HK-2 (cell line): ENCODE results near the gene EPHA6.
"Not testable (repeated sequence)": the region's sequence is repeated elsewhere in the genome, so short reads cannot be mapped to it uniquely, and the experiment has no call there.

Source experiments
- DNase-seq: peaks from one replicate; pipeline ENCODE4 v3.0.0-alpha.2; 2018; ENCODE audit not compliant: unreplicated experiment

Gene EPHA6

DNA sequence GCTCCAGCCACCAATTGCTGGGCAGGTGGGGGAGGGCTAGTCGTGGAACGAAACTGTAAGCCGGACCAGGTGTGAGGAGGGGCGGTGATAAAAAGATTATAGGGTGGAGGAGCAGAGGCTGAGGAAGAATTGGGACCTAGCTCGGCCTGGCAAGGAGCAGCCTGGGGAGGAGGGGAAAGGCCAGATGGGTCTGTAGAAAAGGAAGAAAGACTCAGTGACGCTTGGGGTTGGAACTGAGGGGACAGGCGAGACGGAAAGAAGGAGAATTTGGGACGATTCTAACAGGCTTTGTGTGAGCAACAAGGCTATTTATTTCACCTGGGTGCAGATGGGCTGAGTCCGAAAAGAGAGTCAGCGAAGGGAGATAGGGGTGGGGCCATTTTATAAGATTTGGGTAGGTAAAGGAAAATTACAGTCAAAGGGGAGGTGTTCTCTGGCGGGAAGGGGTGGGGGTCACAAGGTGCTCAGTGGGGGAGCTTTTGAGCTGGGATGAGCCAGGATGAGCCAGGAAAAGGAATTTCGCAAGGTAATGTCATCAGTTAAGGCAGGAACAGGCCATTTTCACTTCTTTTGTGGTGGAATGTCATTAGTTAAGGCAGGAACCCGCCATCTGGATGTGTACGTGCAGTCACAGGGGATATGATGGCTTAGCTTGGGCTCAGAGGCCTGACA is 462.6 kb downstream of the EPHA6 start:
- not testable (repeated sequence) for DNase-seq

DNA sequence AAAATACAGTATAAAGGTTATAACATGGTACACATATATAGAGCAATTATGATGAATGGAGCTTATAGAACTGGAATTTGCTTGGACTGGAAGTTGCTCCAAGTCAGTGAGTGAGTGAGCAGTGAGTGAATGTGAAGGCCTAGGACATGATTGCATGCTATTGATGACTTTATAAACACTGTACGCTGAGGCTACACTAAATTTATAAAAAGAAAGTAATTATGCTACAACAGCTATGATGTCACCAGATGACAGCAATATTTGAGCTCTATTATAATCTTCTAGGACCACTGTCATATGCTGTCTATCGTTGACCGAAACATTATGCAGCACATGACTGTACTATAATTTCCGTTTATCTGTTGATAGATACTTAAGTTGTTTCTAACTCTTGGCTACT is 463.3 kb downstream of the EPHA6 start:
- no peak for DNase-seq

DNA sequence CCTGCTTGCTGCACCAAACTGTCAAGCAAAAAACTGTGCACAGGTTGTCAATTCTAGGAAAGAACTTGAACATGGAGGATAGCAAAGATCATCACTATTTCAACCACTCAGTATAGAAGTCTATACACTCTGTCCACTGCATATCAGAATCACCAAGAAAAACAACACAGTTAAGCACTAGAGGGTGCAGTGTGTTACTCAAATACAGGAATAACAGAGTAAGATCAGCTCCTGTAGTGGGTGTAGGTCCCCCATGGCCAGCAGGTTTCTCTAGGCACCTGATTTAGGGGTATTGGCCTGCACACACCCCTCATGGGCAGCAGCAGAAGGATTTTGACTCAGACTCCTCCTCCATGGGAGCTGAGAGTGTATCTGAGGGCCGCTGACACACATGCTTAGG is 464.1 kb downstream of the EPHA6 start:
- DNase-seq: no peak

DNA sequence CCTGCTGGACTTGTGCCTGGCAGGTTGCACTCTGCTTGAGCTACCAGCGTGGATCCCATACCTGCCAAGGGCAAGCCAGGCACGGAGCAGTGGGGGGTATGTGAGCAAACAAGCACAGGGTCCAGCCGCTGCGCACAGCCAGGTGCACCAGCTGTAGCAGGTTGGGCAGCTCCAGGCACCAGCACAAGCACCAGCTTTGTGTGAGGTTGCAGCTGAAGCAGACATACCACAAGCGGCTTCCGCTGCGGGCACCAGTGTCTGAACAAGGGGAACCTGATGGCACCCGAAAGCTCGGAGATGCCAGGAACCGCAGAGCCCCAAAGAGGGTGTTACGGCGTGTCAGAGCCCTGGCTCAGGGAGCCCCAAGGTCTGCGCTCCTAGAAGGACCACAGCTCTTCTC is 477.5 kb downstream of the EPHA6 start:
- DNase-seq: no peak

DNA sequence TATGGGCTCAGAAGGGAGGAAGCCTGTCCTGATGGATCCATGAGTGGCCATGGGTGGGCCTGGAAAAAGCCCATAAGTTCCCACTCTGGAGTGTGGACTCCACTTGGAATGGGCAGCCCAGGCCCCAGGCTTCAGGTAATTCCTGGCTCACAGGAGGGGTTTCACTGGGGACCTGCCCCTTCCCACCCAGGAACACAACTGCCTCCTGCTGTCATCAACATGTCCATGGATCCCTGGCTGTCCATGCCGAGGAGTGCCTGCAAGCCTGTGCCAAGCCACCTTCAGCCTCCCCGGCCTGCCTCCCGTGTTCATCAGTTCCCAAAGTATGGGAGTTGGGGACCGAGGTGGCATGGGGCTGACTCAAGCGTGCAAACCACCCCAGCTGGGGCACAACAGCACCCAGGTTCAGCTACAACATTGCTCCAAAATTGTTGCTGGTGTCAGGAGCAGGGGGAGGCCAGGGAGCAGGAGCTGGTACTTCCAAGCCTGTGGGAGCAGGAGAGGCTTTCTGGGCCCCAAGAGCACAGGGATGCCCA is 479.3 kb downstream of the EPHA6 start:
- no peak for DNase-seq

DNA sequence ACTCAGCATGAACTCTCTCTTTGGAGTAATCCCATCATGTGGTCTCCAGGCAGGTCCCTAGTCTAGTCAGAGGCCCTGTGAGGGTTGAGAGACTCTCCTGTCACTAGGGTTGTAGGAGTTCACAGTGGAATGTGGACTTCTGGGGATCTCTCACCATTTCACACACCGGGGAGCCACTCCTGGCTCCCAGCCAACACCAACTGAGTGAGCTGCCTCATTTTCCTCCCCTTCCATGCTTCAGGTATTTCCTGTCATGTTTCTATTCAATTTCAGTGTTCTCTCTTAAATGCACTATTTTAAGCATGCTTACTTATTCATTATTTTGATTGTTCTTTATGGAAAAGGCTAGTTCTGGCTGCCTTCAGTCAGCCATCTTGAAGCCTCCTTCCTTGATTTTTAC is 482.6 kb downstream of the EPHA6 start:
- no peak for DNase-seq

DNA sequence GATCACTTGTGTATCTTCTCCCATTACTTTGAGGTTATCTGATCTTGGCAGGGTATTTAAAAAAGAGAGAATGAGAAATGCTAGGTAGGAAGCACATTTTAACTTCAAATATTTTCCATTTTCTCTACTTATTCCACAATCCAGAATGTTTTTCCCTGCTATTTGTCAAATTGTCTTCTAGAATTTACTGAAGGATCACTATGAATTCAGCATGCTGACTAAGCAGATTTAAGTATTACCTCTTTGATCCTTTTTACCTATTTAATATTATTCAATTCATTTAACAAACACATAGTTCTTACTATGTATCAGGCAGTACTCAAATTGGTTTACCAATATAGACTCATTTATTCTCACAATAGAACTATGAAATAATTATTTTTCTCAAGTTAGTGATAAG is 486.7 kb downstream of the EPHA6 start:
- no peak for DNase-seq

DNA sequence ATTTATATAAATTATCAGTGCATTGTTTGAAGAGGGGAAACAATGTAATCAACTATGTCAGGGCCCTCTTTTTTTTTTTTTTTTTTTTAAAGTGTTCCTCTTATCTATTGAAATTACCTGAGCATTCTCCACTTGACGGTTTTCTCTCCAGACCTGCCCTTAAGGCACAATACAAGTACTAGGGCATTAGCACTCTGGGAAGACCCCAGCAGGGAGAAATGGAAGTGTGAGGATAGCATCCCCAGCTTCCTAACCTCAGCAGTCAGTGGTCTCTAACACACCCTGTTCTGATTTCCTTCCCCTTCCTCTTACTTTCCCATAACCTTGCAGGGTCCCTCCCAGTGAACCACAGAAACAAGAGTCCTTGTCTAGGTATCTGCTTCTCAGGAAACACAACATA is 491.8 kb downstream of the EPHA6 start:
- no peak for DNase-seq

DNA sequence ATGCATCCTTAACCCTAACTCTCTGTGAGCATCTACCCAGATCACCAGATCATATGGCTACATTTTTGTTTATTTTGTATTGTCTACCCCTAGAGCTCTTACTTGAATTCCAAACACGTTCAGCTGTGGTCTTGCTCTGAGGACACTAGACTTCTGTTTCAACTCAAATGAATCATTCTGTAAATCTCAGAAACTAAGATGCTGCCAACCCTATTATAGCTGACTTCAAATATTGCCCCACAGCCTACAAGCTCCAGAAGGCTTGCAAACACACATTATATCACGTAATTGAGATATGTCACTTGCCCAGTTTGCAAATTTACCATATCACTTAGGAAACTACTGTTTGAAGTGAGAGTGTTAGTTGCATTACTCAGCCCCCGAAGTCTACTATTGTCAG is 524.0 kb downstream of the EPHA6 start:
- no peak for DNase-seq

DNA sequence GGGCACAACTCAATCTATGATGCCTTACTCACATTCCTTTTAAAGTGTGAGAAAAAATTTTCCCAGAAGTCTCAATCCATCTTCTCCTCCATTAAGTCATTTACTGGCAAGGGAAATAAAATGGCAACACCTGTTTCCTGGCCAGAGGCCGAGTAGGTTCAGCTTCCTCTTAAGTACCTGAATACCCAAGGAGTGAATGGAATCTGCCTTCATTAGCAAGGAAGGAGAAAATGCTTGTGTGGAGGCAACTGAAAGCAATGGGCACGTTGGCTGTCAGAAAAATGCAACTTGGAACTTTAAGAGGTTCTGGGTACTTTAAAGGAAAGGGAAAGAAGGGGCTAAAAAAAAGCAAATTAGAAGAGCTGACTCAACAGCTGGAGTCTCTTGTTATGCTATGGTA is 526.5 kb downstream of the EPHA6 start:
- no peak for DNase-seq

DNA sequence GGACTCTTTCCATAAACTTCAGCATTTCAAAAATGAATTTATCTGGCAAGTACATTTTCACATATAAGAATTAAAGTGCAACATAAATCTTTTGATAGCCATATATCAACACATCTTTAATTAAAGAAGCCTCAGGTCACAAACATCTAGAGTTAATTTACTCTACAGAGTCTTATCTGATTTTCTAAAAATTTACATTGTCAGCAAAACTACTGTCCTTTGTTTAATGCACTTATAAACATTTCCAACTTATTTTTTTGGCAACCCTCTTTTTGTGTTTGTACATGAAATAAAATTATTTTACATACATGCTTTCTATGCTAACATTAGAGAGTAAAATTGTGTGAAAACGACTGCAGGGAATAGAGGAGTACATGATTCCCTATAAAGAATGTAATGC is 533.4 kb downstream of the EPHA6 start:
- DNase-seq: no peak

DNA sequence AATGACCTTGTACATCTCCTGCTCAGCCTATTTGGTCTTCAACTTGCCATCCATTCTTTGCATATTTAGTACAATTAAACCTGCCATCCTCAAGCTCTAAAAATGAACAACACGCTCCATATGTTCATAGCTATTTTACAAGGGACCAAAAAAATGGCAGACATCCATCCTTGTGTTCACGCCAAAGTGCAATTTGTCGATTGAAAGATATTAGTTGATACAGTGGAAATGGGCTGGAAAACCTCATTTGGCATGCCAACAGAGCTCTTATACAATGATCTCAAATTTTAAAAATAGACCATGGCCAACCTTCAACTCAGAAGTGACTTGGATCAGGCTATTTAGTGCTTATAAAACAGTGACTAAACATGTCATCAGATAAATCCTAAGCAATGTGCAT is 536.6 kb downstream of the EPHA6 start:
- no peak for DNase-seq

DNA sequence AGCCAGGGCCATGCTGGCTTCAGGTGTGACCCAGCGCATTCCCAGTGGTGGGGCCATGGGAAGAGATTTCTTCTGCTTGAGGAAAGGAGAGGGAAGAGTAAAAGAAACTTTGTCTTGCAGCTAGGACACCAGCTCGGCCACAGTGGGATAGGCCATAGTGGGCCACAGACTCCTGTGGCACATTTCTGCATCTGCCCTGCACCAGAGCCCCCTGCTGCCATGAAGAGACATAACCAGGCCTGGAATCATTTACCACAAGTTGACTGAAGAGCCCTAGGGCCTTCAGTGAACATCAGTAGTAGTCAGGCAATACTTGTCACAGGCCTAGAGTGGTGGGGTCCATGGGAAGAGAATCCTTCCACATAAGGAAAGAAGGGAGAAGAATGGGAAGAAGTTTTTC is 538.8 kb downstream of the EPHA6 start:
- DNase-seq: no peak

DNA sequence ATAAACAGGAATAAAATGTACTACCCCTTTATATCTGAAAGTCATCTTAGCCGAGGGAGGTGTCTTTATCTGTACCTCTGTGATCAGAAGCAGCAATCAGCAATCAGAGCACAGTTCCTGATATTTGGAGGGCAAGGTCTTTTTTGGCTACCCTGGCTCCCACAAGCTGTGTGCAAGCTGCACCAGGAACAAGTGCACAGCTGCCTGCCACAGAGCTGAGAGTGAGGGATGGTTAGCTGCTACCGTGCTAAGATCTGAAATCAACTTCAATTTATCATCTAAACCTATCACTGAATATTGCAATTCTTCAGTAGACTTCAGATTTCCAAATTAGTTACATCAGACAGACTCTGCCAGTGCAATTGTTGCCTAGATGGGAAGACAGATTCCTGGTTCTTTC is 545.6 kb downstream of the EPHA6 start:
- DNase-seq: no peak

DNA sequence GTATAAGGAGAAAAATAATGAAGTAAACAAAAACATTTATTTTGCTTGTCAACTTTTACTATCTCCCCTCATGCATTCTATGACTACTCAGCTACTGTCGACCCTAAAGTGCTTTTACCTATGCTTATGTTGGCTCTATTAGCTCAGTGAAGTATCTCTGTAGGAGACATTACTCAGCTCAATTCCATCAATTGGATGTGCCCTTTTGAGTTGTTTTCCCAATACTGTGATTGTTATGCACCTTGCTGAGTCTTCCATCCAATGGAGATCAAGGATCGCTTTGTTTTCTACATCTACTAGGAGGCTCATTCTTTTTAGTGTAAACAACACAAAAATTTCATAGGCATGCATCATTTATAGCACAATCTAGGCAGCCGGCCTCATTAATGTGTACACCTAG is 546.4 kb downstream of the EPHA6 start:
- no peak for DNase-seq

DNA sequence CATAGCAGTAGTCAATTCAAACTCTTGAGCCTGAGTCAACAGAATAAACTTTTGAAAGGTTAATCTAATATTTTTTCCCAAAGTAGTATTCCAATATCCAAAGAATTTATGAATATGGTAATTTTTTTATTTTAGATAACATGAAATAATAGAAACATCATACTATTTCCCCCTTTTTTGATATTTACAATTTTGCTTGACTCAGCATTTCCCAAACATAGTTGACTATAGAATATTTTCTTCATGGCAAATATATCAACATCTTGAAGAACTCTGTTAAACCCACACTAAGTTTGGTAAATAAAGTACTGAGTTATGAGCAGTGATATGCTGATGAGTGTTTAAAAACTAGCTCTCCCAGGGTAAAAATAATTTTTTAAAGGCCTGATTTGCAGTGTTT is 570.2 kb downstream of the EPHA6 start:
- no peak for DNase-seq

DNA sequence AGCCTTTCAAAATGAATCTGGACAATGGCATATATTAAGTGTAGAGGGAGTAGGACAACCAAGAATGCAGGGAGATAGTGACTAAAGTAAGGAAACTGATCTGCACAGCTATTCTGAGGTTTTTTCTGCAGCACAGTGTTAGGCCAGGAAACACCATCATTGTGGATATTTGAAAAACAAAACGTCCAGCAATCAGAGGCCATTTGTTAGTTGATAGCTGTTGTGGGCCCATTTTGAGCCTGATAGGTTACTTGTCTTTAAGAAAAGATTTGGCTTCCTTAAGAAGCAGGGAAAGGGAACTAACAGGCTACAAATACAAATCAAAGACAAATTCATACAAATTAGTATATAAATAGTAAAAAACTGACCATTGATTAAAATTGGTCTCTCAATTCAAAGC is 574.4 kb downstream of the EPHA6 start:
- no peak for DNase-seq

DNA sequence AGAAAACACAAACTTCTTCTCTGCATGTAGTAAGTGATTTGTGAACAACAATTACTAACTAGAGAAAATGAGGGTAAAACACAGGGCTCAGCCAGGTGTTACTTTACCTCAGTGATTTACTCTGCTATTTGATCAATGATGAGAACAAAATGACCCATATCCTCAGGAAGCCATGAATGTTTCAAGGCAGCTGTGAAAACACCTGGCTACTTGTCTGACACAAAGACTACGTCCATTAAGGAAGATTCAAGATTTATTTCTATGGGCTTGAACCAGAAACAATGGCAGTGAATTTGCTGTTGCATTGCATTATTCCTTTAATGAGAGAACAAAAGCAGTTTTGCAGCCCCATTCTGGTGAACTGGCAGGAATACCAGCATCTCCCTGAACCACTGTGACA is 575.5 kb downstream of the EPHA6 start:
- DNase-seq: no peak

DNA sequence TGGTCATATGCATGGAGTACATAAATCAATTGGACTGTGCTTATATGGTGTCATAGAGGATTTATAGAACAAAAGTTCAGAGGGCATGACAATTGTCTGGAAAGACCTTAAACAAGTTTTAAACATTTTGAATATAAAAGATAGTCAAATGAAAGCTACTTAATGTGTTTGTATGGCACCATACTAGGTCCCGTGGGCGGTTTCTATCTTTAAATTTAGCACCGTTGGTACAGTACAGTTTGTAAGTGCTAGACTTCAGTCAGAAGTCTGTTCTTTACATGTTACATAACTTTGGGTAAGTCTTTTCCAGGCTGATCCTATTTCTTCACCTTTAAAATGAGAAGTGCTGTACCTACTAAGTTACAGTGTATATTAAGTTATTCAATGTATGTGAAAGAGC is 576.8 kb downstream of the EPHA6 start:
- DNase-seq: no peak

DNA sequence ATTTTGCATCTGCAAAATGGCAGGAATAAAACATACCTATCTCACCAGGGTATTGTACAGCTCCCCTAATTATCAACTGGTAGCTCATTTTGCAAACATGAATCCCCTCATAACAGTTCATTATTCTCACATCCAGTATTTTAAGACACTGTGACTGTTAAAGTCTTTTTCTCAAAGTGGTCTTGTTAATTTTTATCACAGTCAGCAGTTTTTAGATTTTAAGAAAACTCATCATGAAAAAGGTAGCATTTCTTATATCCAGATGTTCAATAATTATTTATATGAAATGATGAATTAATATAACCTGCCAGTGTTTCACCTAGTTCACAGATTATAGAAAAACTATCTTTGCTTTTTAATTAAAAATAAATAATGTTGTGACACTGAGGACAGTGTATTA is 595.2 kb downstream of the EPHA6 start:
- DNase-seq: no peak

DNA sequence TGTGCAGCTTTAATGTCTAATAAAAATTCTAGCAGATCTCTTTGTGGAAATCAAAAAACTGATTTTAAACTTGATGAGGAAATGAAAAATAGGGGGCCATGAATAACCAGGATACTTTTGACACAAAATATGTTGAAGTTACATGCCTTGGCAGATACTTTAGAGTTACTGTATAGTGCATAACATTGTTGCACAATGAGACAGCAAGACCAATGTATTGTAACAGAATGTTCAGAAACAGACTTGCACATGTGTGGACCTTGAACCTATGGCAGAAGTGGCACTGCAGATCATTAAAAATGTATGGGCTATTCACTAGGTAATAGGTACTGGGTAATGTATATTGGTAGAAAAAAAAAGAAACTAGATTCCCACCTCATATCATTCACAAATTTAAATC is 607.2 kb downstream of the EPHA6 start:
- DNase-seq: no peak

DNA sequence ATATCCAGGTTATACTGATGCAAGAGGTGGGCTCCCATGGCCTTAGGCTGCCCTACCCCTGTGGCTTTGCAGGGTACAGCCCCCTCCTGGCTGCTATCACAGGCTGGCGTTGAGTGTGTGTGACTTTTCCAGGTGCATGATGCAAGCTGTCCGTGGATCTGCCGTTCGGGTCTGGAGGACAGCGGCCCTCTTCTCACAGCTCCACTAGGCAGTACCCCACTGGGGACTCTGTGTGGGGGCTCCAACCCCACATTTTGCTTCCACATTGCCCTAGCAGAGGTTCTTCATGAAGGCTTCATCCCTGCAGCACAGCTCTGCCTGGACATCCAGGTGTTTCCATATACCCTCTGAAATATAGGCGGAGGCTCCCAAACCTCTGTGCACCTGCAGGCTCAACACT is 610.6 kb downstream of the EPHA6 start:
- DNase-seq: no peak

DNA sequence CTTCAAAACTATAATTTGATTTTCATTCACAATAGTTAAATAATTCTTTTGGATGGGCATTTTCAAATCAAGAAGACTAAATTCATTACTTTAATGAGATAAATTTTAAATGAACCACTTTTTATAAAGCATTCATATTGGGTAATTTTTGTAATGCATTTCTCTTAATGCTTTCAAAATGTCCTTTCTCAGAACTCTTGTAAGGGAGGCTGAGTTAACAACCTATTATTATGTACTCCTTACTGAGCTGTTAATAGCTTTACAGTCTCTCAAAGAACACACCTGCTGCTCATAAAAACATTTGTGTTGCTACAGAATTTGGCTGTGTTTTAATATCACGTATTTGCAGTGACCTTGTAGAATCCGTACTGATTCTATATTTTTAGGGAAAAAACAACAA is 616.2 kb downstream of the EPHA6 start:
- no peak for DNase-seq

DNA sequence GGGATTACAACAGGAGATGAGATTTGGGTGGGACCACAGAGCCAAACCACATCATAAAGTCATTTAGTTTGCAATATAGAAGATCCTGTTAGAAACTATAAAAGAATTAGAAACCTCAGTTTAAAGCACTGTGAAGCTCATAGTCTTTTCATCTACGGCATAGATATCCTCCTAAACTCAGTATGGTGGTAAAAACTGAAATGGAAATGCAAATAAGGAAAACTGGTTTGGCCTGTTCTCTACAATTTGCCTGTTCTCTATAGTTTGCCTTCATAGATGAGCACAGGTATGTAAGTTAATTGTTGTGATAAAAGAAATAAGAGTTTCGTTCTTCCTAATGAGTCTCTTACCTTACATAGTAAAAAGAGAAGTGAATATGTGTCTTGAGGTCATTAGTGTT is 618.5 kb downstream of the EPHA6 start:
- DNase-seq: no peak
